Kidney capillary endothelial cell (primary cell): ENCODE data around the gene REC114.

Source experiments
- DNase-seq: peaks from one replicate; pipeline ENCODE4 v3.0.0-alpha.2; 2018; ENCODE audit warnings: low spot score

REC114 gene

GRCh38 chr15:73607405-73607804 is 164.4 kb downstream of the REC114 start:
- no peak for DNase-seq

GRCh38 chr15:73607843-73608242 is 164.9 kb downstream of the REC114 start:
- no peak for DNase-seq

- DNase-seq, result no peak
Measured at GRCh38 chr15:73608475-73608874, 165.5 kb downstream of the REC114 start.

GRCh38 chr15:73608941-73609340 is 166.0 kb downstream of the REC114 start:
- no peak for DNase-seq
